SU-DHL-6 (cell line): Measurements from ENCODE around the gene FGF6.

Experiments
- H2AFZ ChIP-seq: fragments of 200-600 bp; sonication (generic); 2 replicates; pipeline ENCODE4 v1.6.1; 2014; ENCODE audit warnings: low read depth, mild to moderate bottlenecking, moderate library complexity, mixed read lengths, antibody characterized with exemption, low read length; ENCODE audit not compliant: severe bottlenecking
- H3F3A ChIP-seq: fragments of 200-600 bp; shearing (Covaris generic); 2 replicates; pipeline ENCODE4 v1.6.0; 2016; ENCODE audit warnings: antibody characterized with exemption, mild to moderate bottlenecking; ENCODE audit not compliant: insufficient read depth
- H3K27ac ChIP-seq: fragments of 200-600 bp; sonication (generic); 2 replicates; pipeline ENCODE4 v1.5.1; 2016; ENCODE audit warnings: low read depth, mild to moderate bottlenecking, low read length, moderate library complexity, mixed read lengths
- H3K27me3 ChIP-seq: fragments of 200-600 bp; sonication (generic), shearing (Covaris generic); 2 replicates; pipeline ENCODE4 v1.6.0; 2014; ENCODE audit warnings: mild to moderate bottlenecking, low read length
- H3K36me3 ChIP-seq: fragments of 200-600 bp; sonication (generic); 2 replicates; pipeline ENCODE4 v1.6.1; 2014; ENCODE audit warnings: mild to moderate bottlenecking, low read length, mixed read lengths
- H3K4me2 ChIP-seq: fragments of 300-600, 200-600 bp; shearing (Covaris generic), sonication (generic); 2 replicates; pipeline ENCODE4 v1.6.0; 2014; ENCODE audit warnings: low read length, low read depth, mild to moderate bottlenecking; ENCODE audit not compliant: poor library complexity, severe bottlenecking
- H3K4me3 ChIP-seq: fragments of 200-600 bp; sonication (generic); 2 replicates; pipeline ENCODE4 v1.5.1; 2014; ENCODE audit warnings: antibody characterized with exemption, low read length, mild to moderate bottlenecking, mixed read lengths; ENCODE audit not compliant: insufficient read depth, poor library complexity, severe bottlenecking
- H3K79me2 ChIP-seq: fragments of 200-600 bp; sonication (generic); 2 replicates; pipeline ENCODE4 v1.6.1; 2014; ENCODE audit warnings: mild to moderate bottlenecking, low read length, moderate library complexity; ENCODE audit not compliant: insufficient read depth
- H3K9ac ChIP-seq: fragments of 200-600 bp; sonication (generic); 2 replicates; pipeline ENCODE4 v1.7.0; 2014; ENCODE audit warnings: mild to moderate bottlenecking, low read length
- H3K9me2 ChIP-seq: fragments of 200-600 bp; sonication (generic); replicated peaks from 2 replicates; pipeline ENCODE4 v1.6.1; 2014; ENCODE audit warnings: low read length; ENCODE audit not compliant: insufficient read depth
- H3K9me3 ChIP-seq: fragments of 200-600 bp; sonication (generic); 2 replicates; pipeline ENCODE4 v1.6.1; 2014; ENCODE audit warnings: low read length, mixed read lengths; ENCODE audit not compliant: insufficient read depth
- H4K20me1 ChIP-seq: fragments of 200-600 bp; sonication (generic); 2 replicates; pipeline ENCODE4 v1.6.1; 2014; ENCODE audit warnings: low read depth, mild to moderate bottlenecking, antibody characterized with exemption, low read length, moderate library complexity, mixed read lengths
- CTCF ChIP-seq: fragments of 200-600 bp; sonication (generic); IDR thresholded peaks from one replicate; pipeline ENCODE4 v1.5.1; 2017; ENCODE audit warnings: antibody characterized with exemption, mild to moderate bottlenecking, low read length, moderate library complexity; ENCODE audit not compliant: insufficient read depth, poor library complexity, severe bottlenecking
- EZH2phosphoT487 ChIP-seq: fragments of 200-600 bp; sonication (generic), shearing (Covaris generic); conservative IDR thresholded peaks from 2 replicates; pipeline ENCODE4 v1.6.1; 2018; ENCODE audit warnings: mild to moderate bottlenecking, antibody characterized with exemption, low read length, moderate library complexity, mixed read lengths

The FGF6 gene

DNA sequence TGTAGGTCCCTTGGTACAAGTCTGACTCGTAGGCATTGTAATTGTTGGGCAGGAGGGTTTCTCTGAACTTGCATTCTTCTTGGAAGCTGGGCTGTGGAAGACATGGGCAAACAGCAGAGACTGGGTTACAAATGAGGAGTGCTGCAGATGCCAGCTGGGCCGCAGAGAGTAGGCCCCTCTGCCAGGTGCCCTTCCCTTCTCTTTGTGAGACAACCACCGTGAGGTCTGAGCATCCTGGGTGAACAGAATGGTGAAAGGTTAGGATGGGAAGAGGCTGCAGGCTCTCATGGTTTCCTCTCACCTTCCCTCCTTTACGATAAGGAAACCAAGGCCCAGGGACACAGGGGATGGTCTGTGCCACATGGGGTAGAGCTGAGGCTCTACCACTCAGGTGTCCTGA, 11.3 kb downstream of the FGF6 start:
- H4K20me1 ChIP-seq: no peaks in the 10 kb centered on the region
- TF ChIP-seq CTCF (no peak), EZH2phosphoT487 (no peak)
- H3K36me3 ChIP-seq: no peaks in the 10 kb centered on the region
- H3K9me2 ChIP-seq: no peaks in the 10 kb centered on the region
- no peaks in the 10 kb centered on the region for H3K27me3 ChIP-seq
- no peak overlapping the region for H3K4me3 ChIP-seq
- H3K9ac ChIP-seq: no peak overlapping the region
- no peaks in the 10 kb centered on the region for H3F3A ChIP-seq
- H2AFZ ChIP-seq: no peak overlapping the region
- H3K27ac ChIP-seq: no peak overlapping the region
- H3K4me2 ChIP-seq: no peak overlapping the region
- H3K9me3 ChIP-seq: no peaks in the 10 kb centered on the region
- H3K79me2 ChIP-seq: no peaks in the 10 kb centered on the region

DNA sequence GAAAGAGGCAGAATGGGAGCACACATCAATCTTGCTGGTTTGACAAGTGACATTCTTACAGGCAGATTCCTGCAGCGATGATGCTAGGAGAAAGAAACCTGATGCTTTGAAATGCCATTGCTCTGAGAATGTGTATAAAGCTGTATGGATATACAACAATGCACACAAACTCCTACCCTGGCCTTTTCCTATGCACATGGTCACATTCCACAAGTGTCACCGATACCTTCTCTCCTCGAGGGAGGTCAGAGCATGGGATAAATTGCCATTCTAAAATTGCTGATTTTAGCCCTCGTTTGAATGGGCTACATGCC, 11.9 kb downstream of the FGF6 start:
- Histone ChIP-seq H2AFZ (no peak overlapping the region), H3K4me3 (no peak overlapping the region), H3K9me2 (no peaks in the 10 kb centered on the region), H3K9me3 (no peaks in the 10 kb centered on the region), H3K27me3 (no peaks in the 10 kb centered on the region), H4K20me1 (no peaks in the 10 kb centered on the region), H3K36me3 (no peaks in the 10 kb centered on the region), H3K79me2 (no peaks in the 10 kb centered on the region), H3K4me2 (no peak overlapping the region), H3K27ac (no peak overlapping the region), H3F3A (no peaks in the 10 kb centered on the region), H3K9ac (no peak overlapping the region)
- TF ChIP-seq EZH2phosphoT487 (no peak), CTCF (no peak)

- no peak overlapping the region for H3K9ac ChIP-seq
- no peak overlapping the region for H3K27ac ChIP-seq
- no peaks in the 10 kb centered on the region for H3K36me3 ChIP-seq
- H3K79me2 ChIP-seq: no peaks in the 10 kb centered on the region
- H3K27me3 ChIP-seq: no peaks in the 10 kb centered on the region
- TF ChIP-seq CTCF: no peak
- TF ChIP-seq EZH2phosphoT487: no peak
- no peaks in the 10 kb centered on the region for H3K9me3 ChIP-seq
- H3K4me2 ChIP-seq: no peak overlapping the region
- H3K9me2 ChIP-seq: no peaks in the 10 kb centered on the region
- no peaks in the 10 kb centered on the region for H4K20me1 ChIP-seq
- H3F3A ChIP-seq: no peaks in the 10 kb centered on the region
- no peak overlapping the region for H3K4me3 ChIP-seq
- H2AFZ ChIP-seq: no peak overlapping the region
Measured at GRCh38 chr12:4432878-4433744, 12.5 kb downstream of the FGF6 start.
